IMR-90 (cell line): Measurements from ENCODE around the gene DOCK4. TPM values are rescaled to one million over a fixed set of nuclear protein-coding genes. Genes with fewer than 3 reads are reported as not detected.

Experiments
- ATAC-seq: fragments of 200-7000 bp; cut with Tn5 transposase; 2 replicates; pipeline ENCODE4 v1.9.1; 2020; ENCODE audit warnings: low read depth, mild to moderate bottlenecking, moderate library complexity
- BruUV-seq: library from RNA; stranded (reverse); fragments of 400-500 nt; replicated peaks from 2 replicates; lab custom pipeline; 2021; lab: Mats Ljungman, UMichigan
- CTCF ChIA-PET: fragments of 300-600 bp; formaldehyde crosslinking; extraction: SDS; loops from one replicate; lab custom pipeline; 2021; ENCODE audit warnings: antibody characterized with exemption; lab: Yijun Ruan, JAX
- POLR2A ChIA-PET: fragments of 300-600 bp; sonication (Branson Sonifier 250); formaldehyde crosslinking; loops from one replicate; lab custom pipeline; 2022; ENCODE audit warnings: antibody characterized with exemption; ENCODE audit not compliant: unreplicated experiment; lab: Charles Lee
- DNase-seq: peaks from one replicate; pipeline ENCODE4 v3.0.0; 2013
- H2AFZ ChIP-seq: replicated peaks from 2 replicates; pipeline ENCODE3; 2013; ENCODE audit warnings: low read length, mild to moderate bottlenecking; ENCODE audit not compliant: poor library complexity
- H2AK5ac ChIP-seq: 2 replicates; pipeline ENCODE4 v1.6.1; 2013; ENCODE audit warnings: low read depth, low read length, inconsistent platforms
- H2AK9ac ChIP-seq: replicated peaks from 2 replicates; pipeline ENCODE3; 2013; ENCODE audit warnings: mild to moderate bottlenecking, low read depth, low read length, moderate library complexity; ENCODE audit not compliant: poor library complexity
- H2BK120ac ChIP-seq: 2 replicates; pipeline ENCODE4 v1.6.1; 2013; ENCODE audit warnings: low read depth, low read length, inconsistent platforms
- H2BK15ac ChIP-seq: 3 replicates; pipeline ENCODE4 v1.6.1; 2013; ENCODE audit warnings: low read depth, low read length, inconsistent platforms
- H2BK20ac ChIP-seq: 2 replicates; pipeline ENCODE4 v1.6.1; 2013; ENCODE audit warnings: low read depth, mild to moderate bottlenecking, inconsistent platforms, low read length, moderate library complexity
- H2BK5ac ChIP-seq: 2 replicates; pipeline ENCODE4 v1.6.1; 2013; ENCODE audit warnings: mild to moderate bottlenecking, low read depth, low read length, inconsistent platforms; ENCODE audit not compliant: poor library complexity, severe bottlenecking
- H3K14ac ChIP-seq: replicated peaks from 2 replicates; pipeline ENCODE4 v1.6.1; 2013; ENCODE audit warnings: low read depth, low read length, inconsistent platforms
- H3K18ac ChIP-seq: 2 replicates; pipeline ENCODE4 v1.6.1; 2013; ENCODE audit warnings: low read depth, low read length, control low read depth
- H3K23ac ChIP-seq: 2 replicates; pipeline ENCODE4 v1.6.1; 2013; ENCODE audit warnings: low read depth, low read length, inconsistent platforms
- H3K27ac ChIP-seq: 2 replicates; pipeline ENCODE4 v1.5.1; 2013; ENCODE audit warnings: mild to moderate bottlenecking, control low read depth, low read length; ENCODE audit not compliant: insufficient read depth
- H3K27me3 ChIP-seq: 2 replicates; pipeline ENCODE4 v1.6.1; 2013; ENCODE audit warnings: low read length; ENCODE audit not compliant: control insufficient read depth, insufficient read depth
- H3K36me3 ChIP-seq: 2 replicates; pipeline ENCODE4 v1.6.1; 2013; ENCODE audit warnings: low read length, mixed read lengths; ENCODE audit not compliant: control insufficient read depth, insufficient read depth
- H3K4ac ChIP-seq: 2 replicates; pipeline ENCODE4 v1.6.1; 2013; ENCODE audit warnings: low read depth, low read length, inconsistent platforms
- H3K4me1 ChIP-seq: 2 replicates; pipeline ENCODE4 v1.6.1; 2013; ENCODE audit warnings: low read length, mixed read lengths; ENCODE audit not compliant: control insufficient read depth, insufficient read depth
- H3K4me2 ChIP-seq: 2 replicates; pipeline ENCODE4 v1.6.1; 2013; ENCODE audit warnings: low read depth, mild to moderate bottlenecking, control low read depth, low read length, moderate library complexity
- H3K4me3 ChIP-seq: 2 replicates; pipeline ENCODE4 v1.5.1; 2013; ENCODE audit warnings: low read depth, mild to moderate bottlenecking, control low read depth, low read length, moderate library complexity; ENCODE audit not compliant: insufficient read depth
- H3K56ac ChIP-seq: 2 replicates; pipeline ENCODE4 v1.6.1; 2013; ENCODE audit warnings: low read length, inconsistent platforms; ENCODE audit not compliant: insufficient read depth; ENCODE audit errors: extremely low read depth
- H3K79me1 ChIP-seq, 2 experiments: 2 replicates each; pipeline ENCODE4 v1.6.1; 2013; ENCODE audit warnings: low read length in 2 of 2, inconsistent platforms in 1 of 2, low read depth in 1 of 2
- H3K9ac ChIP-seq: 2 replicates; pipeline ENCODE4 v1.6.1; 2013; ENCODE audit warnings: low read depth, low read length, control low read depth
- H3K9me1 ChIP-seq: 2 replicates; pipeline ENCODE4 v1.6.1; 2013; ENCODE audit warnings: low read length, inconsistent platforms; ENCODE audit not compliant: insufficient read depth
- H3K9me3 ChIP-seq: 2 replicates; pipeline ENCODE4 v1.6.1; 2013; ENCODE audit warnings: low read length; ENCODE audit not compliant: control insufficient read depth, insufficient read depth
- H4K20me1 ChIP-seq: 2 replicates; pipeline ENCODE4 v1.6.1; 2013; ENCODE audit warnings: low read length, inconsistent platforms; ENCODE audit not compliant: insufficient read depth
- H4K5ac ChIP-seq: 2 replicates; pipeline ENCODE4 v1.6.1; 2013; ENCODE audit warnings: mild to moderate bottlenecking, low read depth, low read length, control low read depth
- H4K8ac ChIP-seq, 2 experiments: 2 replicates each; pipeline ENCODE4 v1.6.1; 2013; ENCODE audit warnings: low read depth in 2 of 2, low read length in 2 of 2, control low read depth in 1 of 2, inconsistent platforms in 1 of 2
- H4K91ac ChIP-seq: 2 replicates; pipeline ENCODE4 v1.6.1; 2013; ENCODE audit warnings: low read depth, low read length, inconsistent platforms; ENCODE audit not compliant: insufficient read depth
- CEBPB ChIP-seq: IDR thresholded peaks from 2 replicates; pipeline ENCODE4 v1.6.1; 2012; ENCODE audit warnings: low read depth, low read length, improper control_type of control experiment
- CHD1 ChIP-seq: IDR thresholded peaks from 2 replicates; pipeline ENCODE4 v1.6.1; 2012; ENCODE audit warnings: low read depth, low read length, improper control_type of control experiment
- NFE2L2 ChIP-seq: fragments of 150-350 bp; IDR thresholded peaks from 2 replicates; pipeline ENCODE4 v1.6.1; 2016; ENCODE audit warnings: low read depth, mild to moderate bottlenecking, low read length
- POLR2A ChIP-seq: IDR thresholded peaks from 2 replicates; pipeline ENCODE4 v1.6.1; 2012; ENCODE audit warnings: mild to moderate bottlenecking, low read depth, low read length
- RAD21 ChIP-seq: IDR thresholded peaks from 2 replicates; pipeline ENCODE4 v1.6.1; 2012; ENCODE audit warnings: low read length, improper control_type of control experiment
- RCOR1 ChIP-seq: IDR thresholded peaks from 2 replicates; pipeline ENCODE4 v1.6.1; 2012; ENCODE audit warnings: mild to moderate bottlenecking, low read length, improper control_type of control experiment; ENCODE audit not compliant: insufficient replicate concordance
- WGBS, 2 experiments: methylation state at CpG; one replicate each; pipeline versions ENCODE4 v1.1.5 to v1.1.7; 2013; ENCODE audit warnings: missing lambda C conversion rate in 2 of 2; ENCODE audit not compliant: insufficient read length in 1 of 2; ENCODE audit errors: extremely low coverage in 2 of 2; 5-methylcytosine and 5-hydroxymethylcytosine counted together
- dilution Hi-C: fragments of 300-500 bp; cut with HindIII; formaldehyde crosslinking; loops from one replicate; pipeline ENCODE4 v1.14.3; 2018; ENCODE audit warnings: low sequenced_read_pairs; ENCODE audit not compliant: unreplicated experiment
- in situ Hi-C: fragments of 300-500 bp; cut with MboI; formaldehyde crosslinking; loops from 3 replicates; pipeline ENCODE4 v1.14.3; 2019; ENCODE audit warnings: low sequenced_read_pairs, inconsistent platforms, mixed read lengths
- intact Hi-C: fragments of 100-400 bp; cut with micrococcal nuclease; formaldehyde crosslinking; loops from 2 replicates; pipeline ENCODE4 v1.10.0; 2022
- polyA plus RNA-seq, 3 experiments: library from polyadenylated mRNA; depleted of rRNA; stranded (reverse); fragments of >200 nt; gene quantifications; 2 replicates each; pipeline ENCODE4 v1.2.3, GENCODE V29; 2012; ENCODE audit warnings: low replicate concordance in 1 of 3
- total RNA-seq: library from RNA; depleted of rRNA; stranded (reverse); fragments of >200 nt; gene quantifications from 2 replicates; pipeline ENCODE4 v1.2.3, GENCODE V29; 2012

Gene DOCK4
- total and polyA plus RNA-seq, 2 of the 4 experiments (the other 2 are of a cell fraction), result 4.4 to 12.2 TPM

- Histone ChIP-seq H3K23ac (no peak overlapping the region), H4K91ac (no peak overlapping the region), H3K79me1 (peaks cover 4 to 23% of the 10 kb centered on the region in 2 experiments; a peak in 2 of 4 replicates), H3K36me3 (no peaks in the 10 kb centered on the region), H3K4me3 (no peak overlapping the region), H3K27me3 (no peaks in the 10 kb centered on the region), H3K14ac (no peak overlapping the region), H2BK20ac (no peak overlapping the region), H3K56ac (no peak overlapping the region), H3K27ac (no peak overlapping the region), H3K18ac (no peak overlapping the region), H4K5ac (no peak overlapping the region), H2BK5ac (no peak overlapping the region), H2BK15ac (no peak overlapping the region), H2AK5ac (no peak overlapping the region), H2AK9ac (no peak overlapping the region), H3K9me3 (no peaks in the 10 kb centered on the region), H3K9ac (no peak overlapping the region), H2BK120ac (no peak overlapping the region), H4K20me1 (no peaks in the 10 kb centered on the region; the same call in 1 of the 2 replicates), H3K4me1 (peaks cover 5% of the 10 kb centered on the region), H3K4me2 (no peak overlapping the region), H4K8ac (no peak overlapping the region), H3K9me1 (peaks cover 3% of the 10 kb centered on the region; the same call in 1 of the 2 replicates), H3K4ac (no peak overlapping the region), H2AFZ (no peak overlapping the region)
- WGBS, 2 experiments, result 100% methylated on average over 1 of the region's 4 CpGs; no CpG with 5 or more reads in 1 of the 2 experiments
- in situ Hi-C loops, result no loop called here
- intact Hi-C loops, result no loop called here
- DNase-seq (no peak), ATAC-seq (no peak)
- dilution Hi-C loops, result no loop called here
- TF ChIP-seq POLR2A (no peak), CHD1 (no peak), RCOR1 (no peak), RAD21 (no peak), NFE2L2 (no peak), CEBPB (no peak)
- POLR2A ChIA-PET, result no interaction called here
- CTCF ChIA-PET, result no interaction called here
- no TSS peak for BruUV-seq
These were observed 137.2 kb downstream of the DOCK4 start for GRCh38 chr7:112068967-112069366.
